ENCODE results near the gene ZNF69. TPM values are rescaled to one million over a fixed set of nuclear protein-coding genes. Genes with fewer than 3 reads are reported as not detected.
A peak's percentile ranks its signal among the peaks of the same experiment; 100 is the strongest.
"Not testable (repeated sequence)": the region's sequence is repeated elsewhere in the genome, so short reads cannot be mapped to it uniquely, and the experiment has no call there.

Gene ZNF69
- total RNA-seq, 2 experiments from 2014 or later, result 3.4 to 4.0 TPM

DNA sequence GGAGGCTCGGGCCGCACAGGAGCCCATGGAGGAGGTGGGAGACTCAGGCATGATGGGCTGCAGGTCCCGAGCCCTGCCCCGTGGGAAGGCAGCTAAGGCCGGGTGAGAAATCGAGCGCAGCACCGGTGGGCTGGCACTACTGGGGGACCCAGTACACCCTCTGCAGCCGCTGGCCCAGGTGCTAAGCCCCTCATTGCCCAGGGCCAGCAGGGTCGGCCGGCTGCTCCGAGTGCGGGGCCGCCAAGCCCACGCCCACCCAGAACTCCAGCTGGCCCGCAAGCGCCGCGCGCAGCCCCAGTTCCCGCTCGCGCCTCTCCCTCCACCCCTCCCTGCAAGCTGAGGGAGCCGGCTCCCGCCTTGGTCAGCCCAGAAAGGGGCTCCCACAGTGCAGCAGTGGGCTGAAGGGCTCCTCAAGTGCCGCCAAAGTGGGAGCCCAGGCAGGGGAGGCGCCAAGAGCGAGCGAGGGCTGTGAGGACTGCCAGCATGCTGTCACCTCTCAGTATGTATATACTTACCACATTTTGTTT lies 53.8 kb downstream of the ZNF69 start:
- Mint-ChIP-seq H3K9me3 (ENCODE audit: insufficient read depth) (peaks cover 49% of the 10 kb centered on the region), H3K36me3 (ENCODE audit: low read depth) (peaks cover 89% of the 10 kb centered on the region)
- H3K4me1 Mint-ChIP-seq (ENCODE audit: low read depth); ATAC-seq; H3K4me3 Mint-ChIP-seq; DNase-seq; H3K27ac Mint-ChIP-seq; H3K27me3 Mint-ChIP-seq (ENCODE audit: low read depth): not testable (repeated sequence)
- ChIA-PET CTCF (interaction anchor here (1.1 kb wide), 1 partner anchor 47 kb away, joined by 3 read pairs; no protein-coding TSS in a partner anchor), POLR2A (interaction anchor here (1.5 kb wide), 1 partner anchor 47 kb away, joined by 4 read pairs; no protein-coding TSS in a partner anchor)

DNA sequence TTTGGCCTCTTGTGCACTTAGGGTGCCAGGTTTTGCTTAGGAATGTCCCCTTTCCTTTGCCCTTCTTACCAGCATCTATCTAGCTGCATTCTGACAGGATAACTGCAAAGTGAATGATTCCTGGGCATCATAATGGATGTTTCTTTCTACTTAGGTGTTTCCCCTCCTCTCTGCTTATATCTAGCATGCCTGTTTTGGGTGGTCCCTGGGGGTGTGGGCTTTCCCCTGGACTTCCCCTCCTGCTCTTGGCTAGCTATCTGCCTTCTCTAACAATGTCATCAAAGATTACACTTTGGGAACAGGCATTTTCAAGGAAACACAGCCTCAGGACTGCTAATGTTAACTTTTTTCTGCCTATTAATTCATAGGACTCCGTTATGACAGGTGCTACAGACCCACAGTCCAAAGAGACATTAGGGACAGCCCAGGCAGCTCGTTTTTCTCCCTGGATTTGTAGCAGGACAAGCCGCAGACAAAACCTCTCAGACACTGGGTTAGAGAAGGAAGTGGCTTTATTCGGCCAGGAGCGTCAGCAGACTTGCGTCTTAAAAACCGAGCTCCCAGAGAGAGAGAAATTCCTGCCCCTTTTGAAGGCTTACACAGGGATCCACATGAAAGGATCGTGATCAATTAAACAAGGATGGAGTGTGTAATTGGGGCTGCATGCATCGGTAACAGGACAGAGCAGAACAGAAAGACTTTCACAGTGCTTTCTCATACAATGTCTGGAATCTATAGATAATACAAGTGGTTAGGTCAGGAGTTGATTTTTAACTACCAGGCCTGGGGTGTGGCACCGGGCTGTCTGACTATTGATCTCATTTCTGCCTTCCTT lies 54.6 kb downstream of the ZNF69 start:
- ChIA-PET CTCF (interaction anchor here (1.3 kb wide), 1 partner anchor 144 kb away, joined by 5 read pairs; the partner anchor contains the start of gene ZNF491), POLR2A (no interaction called here)
- Mint-ChIP-seq H3K4me1 (ENCODE audit: low read depth) (no peaks in the 10 kb centered on the region), H3K27me3 (ENCODE audit: low read depth) (no peaks in the 10 kb centered on the region), H3K9me3 (ENCODE audit: insufficient read depth) (peaks cover 46% of the 10 kb centered on the region), H3K27ac (no peak overlapping the region), H3K4me3 (no peak overlapping the region), H3K36me3 (ENCODE audit: low read depth) (peaks cover 90% of the 10 kb centered on the region)
- no peak for DNase-seq
- ATAC-seq, result no peak

DNA sequence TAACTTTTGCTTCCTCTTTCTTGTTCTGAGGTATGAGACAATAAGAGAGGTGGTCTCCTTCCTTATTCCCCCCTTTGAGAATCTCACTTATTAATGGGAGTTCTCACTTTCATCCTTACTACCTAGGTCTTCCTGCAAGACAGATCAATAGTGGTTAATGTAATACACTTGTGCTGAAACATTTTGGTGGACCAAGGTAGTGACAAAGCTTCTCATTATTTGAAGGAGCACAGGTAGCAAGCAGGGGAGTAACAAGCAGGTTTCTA lies 55.2 kb downstream of the ZNF69 start:
- ChIA-PET CTCF (interaction anchor here (1.3 to 1.8 kb wide), 2 partner anchors 18 to 145 kb away, joined by 4 to 5 read pairs; partner anchors contain the start of genes ZNF491 and ZNF700), POLR2A (no interaction called here)
- no peak overlapping the region for H3K4me3 Mint-ChIP-seq
- ATAC-seq (no peak), DNase-seq (no peak)
- no peaks in the 10 kb centered on the region for H3K27me3 Mint-ChIP-seq (ENCODE audit: low read depth)
- H3K27ac Mint-ChIP-seq, result no peak overlapping the region
- H3K4me1 Mint-ChIP-seq (ENCODE audit: low read depth), result no peaks in the 10 kb centered on the region
- peaks cover 91% of the 10 kb centered on the region for H3K36me3 Mint-ChIP-seq (ENCODE audit: low read depth)
- H3K9me3 Mint-ChIP-seq (ENCODE audit: insufficient read depth), result peaks cover 52% of the 10 kb centered on the region

DNA sequence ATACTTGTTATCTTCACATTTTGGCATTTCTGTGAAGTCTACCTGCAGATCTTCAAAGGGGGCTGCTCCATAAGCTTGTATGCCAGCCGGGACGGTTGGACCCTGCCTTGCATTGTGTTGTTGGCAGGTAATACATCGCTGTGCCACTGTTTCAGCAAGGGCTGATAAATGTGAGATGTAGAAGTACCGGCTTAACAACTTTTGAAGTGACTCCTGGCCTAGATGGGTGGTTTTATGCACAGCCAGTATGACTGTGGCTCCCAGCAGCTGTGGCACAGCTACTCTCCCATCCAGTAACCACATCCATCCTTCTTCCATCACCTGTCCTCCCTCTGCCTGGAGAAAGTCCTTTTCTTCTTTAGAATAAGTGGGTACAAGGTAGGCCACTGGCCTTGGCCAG lies 57.1 kb downstream of the ZNF69 start:
- Mint-ChIP-seq H3K4me3 (no peak overlapping the region), H3K27ac (no peak overlapping the region), H3K36me3 (ENCODE audit: low read depth) (peaks cover 96% of the 10 kb centered on the region), H3K4me1 (ENCODE audit: low read depth) (no peaks in the 10 kb centered on the region), H3K9me3 (ENCODE audit: insufficient read depth) (peaks cover 71% of the 10 kb centered on the region), H3K27me3 (ENCODE audit: low read depth) (no peaks in the 10 kb centered on the region)
- ATAC-seq (no peak), DNase-seq (no peak)
- POLR2A ChIA-PET, result no interaction called here
- CTCF ChIA-PET, result interaction anchor here (1.8 kb wide), 1 partner anchor 20 kb away, joined by 4 read pairs; the partner anchor contains the start of gene ZNF700

DNA sequence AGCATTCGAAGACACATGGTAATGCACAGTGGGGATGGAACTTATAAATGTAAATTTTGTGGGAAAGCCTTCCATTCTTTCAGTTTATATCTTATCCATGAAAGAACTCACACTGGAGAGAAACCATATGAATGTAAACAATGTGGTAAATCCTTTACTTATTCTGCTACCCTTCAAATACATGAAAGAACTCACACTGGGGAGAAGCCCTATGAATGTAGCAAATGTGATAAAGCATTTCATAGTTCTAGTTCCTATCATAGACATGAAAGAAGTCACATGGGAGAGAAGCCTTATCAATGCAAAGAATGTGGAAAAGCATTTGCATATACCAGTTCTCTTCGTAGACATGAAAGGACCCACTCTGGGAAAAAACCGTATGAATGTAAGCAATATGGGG lies 61.1 kb downstream of the ZNF69 start:
- ChIA-PET CTCF (no interaction called here), POLR2A (no interaction called here)
- H3K27me3 Mint-ChIP-seq (ENCODE audit: low read depth), result no peaks in the 10 kb centered on the region
- H3K36me3 Mint-ChIP-seq (ENCODE audit: low read depth), result peaks cover 94% of the 10 kb centered on the region
- no peak overlapping the region for H3K4me3 Mint-ChIP-seq
- no peak overlapping the region for H3K27ac Mint-ChIP-seq
- no peak for DNase-seq
- peaks cover 73% of the 10 kb centered on the region for H3K9me3 Mint-ChIP-seq (ENCODE audit: insufficient read depth)
- no peak for ATAC-seq
- no peaks in the 10 kb centered on the region for H3K4me1 Mint-ChIP-seq (ENCODE audit: low read depth)

DNA sequence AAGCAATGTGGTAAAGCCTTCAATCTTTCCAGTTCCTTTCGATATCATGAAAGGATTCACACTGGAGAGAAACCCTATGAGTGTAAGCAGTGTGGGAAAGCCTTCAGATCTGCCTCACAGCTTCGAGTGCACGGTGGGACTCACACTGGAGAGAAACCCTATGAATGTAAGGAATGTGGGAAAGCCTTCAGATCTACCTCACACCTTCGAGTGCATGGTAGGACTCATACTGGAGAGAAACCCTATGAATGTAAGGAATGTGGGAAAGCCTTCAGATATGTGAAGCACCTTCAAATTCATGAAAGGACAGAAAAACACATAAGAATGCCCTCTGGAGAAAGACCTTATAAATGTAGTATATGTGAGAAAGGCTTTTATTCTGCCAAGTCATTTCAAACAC lies 61.6 kb downstream of the ZNF69 start:
- H3K4me1 Mint-ChIP-seq (ENCODE audit: low read depth), result no peaks in the 10 kb centered on the region
- ChIA-PET POLR2A (no interaction called here), CTCF (no interaction called here)
- peak overlapping the region; percentile 1 for H3K27ac Mint-ChIP-seq
- ATAC-seq (no peak), DNase-seq (no peak)
- H3K36me3 Mint-ChIP-seq (ENCODE audit: low read depth), result peaks cover 88% of the 10 kb centered on the region
- no peaks in the 10 kb centered on the region for H3K27me3 Mint-ChIP-seq (ENCODE audit: low read depth)
- no peak overlapping the region for H3K4me3 Mint-ChIP-seq
- peaks cover 72% of the 10 kb centered on the region for H3K9me3 Mint-ChIP-seq (ENCODE audit: insufficient read depth)

DNA sequence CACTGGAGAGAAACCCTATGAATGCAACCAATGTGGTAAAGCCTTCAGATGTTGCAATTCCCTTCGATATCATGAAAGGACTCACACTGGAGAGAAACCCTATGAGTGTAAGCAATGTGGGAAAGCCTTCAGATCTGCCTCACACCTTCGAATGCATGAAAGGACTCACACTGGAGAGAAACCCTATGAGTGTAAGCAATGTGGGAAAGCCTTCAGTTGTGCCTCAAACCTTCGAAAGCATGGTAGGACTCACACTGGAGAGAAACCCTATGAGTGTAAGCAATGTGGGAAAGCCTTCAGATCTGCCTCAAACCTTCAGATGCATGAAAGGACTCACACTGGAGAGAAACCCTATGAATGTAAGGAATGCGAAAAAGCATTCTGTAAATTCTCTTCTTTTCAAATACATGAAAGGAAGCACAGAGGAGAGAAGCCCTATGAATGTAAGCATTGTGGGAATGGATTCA lies 62.1 kb downstream of the ZNF69 start:
- ATAC-seq; H3K4me1 Mint-ChIP-seq (ENCODE audit: low read depth); H3K27me3 Mint-ChIP-seq (ENCODE audit: low read depth); DNase-seq; POLR2A ChIA-PET; H3K4me3 Mint-ChIP-seq; CTCF ChIA-PET: not testable (repeated sequence)
- H3K27ac Mint-ChIP-seq, result peak overlapping the region; percentile 1
- H3K36me3 Mint-ChIP-seq (ENCODE audit: low read depth), result peaks cover 87% of the 10 kb centered on the region
- H3K9me3 Mint-ChIP-seq (ENCODE audit: insufficient read depth), result peaks cover 70% of the 10 kb centered on the region

DNA sequence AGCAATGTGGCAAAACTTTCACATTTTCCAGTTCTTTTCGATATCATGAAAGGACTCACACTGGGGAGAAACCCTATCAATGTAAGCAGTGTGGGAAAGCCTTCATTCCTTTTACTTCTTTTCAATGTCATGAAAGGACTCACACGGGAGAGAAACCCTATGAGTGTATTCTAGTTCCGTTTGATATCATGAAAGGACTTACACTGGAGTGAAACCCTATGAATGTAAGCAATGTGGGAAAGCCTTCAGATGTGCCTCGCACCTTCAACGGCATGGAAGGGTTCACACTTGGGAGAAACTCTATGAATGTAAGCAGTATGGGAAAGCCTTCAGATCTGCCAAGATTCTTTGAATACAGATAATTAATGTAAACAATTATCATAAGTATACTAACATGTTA lies 62.7 kb downstream of the ZNF69 start:
- DNase-seq (no peak), ATAC-seq (no peak)
- peaks cover 83% of the 10 kb centered on the region for H3K36me3 Mint-ChIP-seq (ENCODE audit: low read depth)
- POLR2A ChIA-PET, result no interaction called here
- CTCF ChIA-PET, result no interaction called here
- H3K4me3 Mint-ChIP-seq, result no peak overlapping the region
- peaks cover 71% of the 10 kb centered on the region for H3K9me3 Mint-ChIP-seq (ENCODE audit: insufficient read depth)
- no peaks in the 10 kb centered on the region for H3K4me1 Mint-ChIP-seq (ENCODE audit: low read depth)
- H3K27me3 Mint-ChIP-seq (ENCODE audit: low read depth), result no peaks in the 10 kb centered on the region
- H3K27ac Mint-ChIP-seq, result no peak overlapping the region

Other genes starting within 250 kb of the ZNF69 start
- 1 to 10 TPM; 6.5 to 7.0 TPM for gene ZNF823, start 148.8 kb upstream of the ZNF69 start, total RNA-seq
- 1 to 10 TPM; 7.9 to 8.7 TPM for gene ZNF441, start 120.8 kb upstream of the ZNF69 start, total RNA-seq
- gene ZNF491, start 89.3 kb upstream of the ZNF69 start, total RNA-seq, result 1 to 10 TPM; 1.8 to 2.1 TPM
- gene ZNF440, start 73.5 kb upstream of the ZNF69 start, total RNA-seq, result 10 to 100 TPM; 15.2 to 17.7 TPM
- 10 to 100 TPM in 1 of 2 experiments, 1 to 10 TPM in 1; 9.7 to 10.2 TPM for gene ZNF439, start 39.1 kb upstream of the ZNF69 start, total RNA-seq
- 10 to 100 TPM; 22.7 to 25.7 TPM for gene ZNF700, start 37.3 kb downstream of the ZNF69 start, total RNA-seq
- gene ZNF763, start 77.3 kb downstream of the ZNF69 start, total RNA-seq, result 1 to 10 TPM; 2.0 to 2.3 TPM
- gene ZNF433, start 147.9 kb downstream of the ZNF69 start, total RNA-seq, result under 1 TPM; 0.60 to 0.95 TPM
- 1 to 10 TPM; 1.1 to 1.7 TPM for gene ZNF878, start 165.2 kb downstream of the ZNF69 start, total RNA-seq
- gene ZNF844, start 176.9 kb downstream of the ZNF69 start, total RNA-seq, result 1 to 10 TPM; 1.7 to 2.4 TPM

All from activated CD8-positive, alpha-beta T cell treated with anti-CD3 and anti-CD28 coated beads, Interleukin-2, amount 10 ng/mL, durations not matched to agents 7 days and 5 days (primary cell).